Spleen (tissue), 11 donors: Measurements from ENCODE around the gene GPR152. TPM values are rescaled to one million over a fixed set of nuclear protein-coding genes. Genes with fewer than 3 reads are reported as not detected.

Experiments used
- DNase-seq: peaks from one replicate; pipeline ENCODE4 v3.0.0-alpha.2; 2020
- H3K27ac ChIP-seq, 8 donors: fragments of 200-600 bp; sonication (generic) in 7 of 8; 1 replicate in 4 of 8; 2 replicates in 4 of 8; pipeline versions ENCODE4 v1.5.0 to v1.8.0; 2016 to 2021; ENCODE audit warnings: inconsistent platforms in 4 of 8, mild to moderate bottlenecking in 4 of 8, moderate library complexity in 1 of 8
- H3K27me3 ChIP-seq, 7 donors: fragments of 200-600 bp; sonication (generic) in 6 of 7; replicated peaks in 1 of 7; 1 replicate in 4 of 7; 2 replicates in 3 of 7; pipeline versions ENCODE4 v1.5.0 to v1.8.0; 2016 to 2021; ENCODE audit warnings: inconsistent platforms in 3 of 7, mild to moderate bottlenecking in 1 of 7
- H3K36me3 ChIP-seq, 6 donors: fragments of 200-600 bp; sonication (generic) in 5 of 6; 1 replicate in 4 of 6; 2 replicates in 2 of 6; pipeline versions ENCODE4 v1.5.0 to v1.8.0; 2016 to 2021; ENCODE audit warnings: inconsistent platforms in 2 of 6
- H3K4me1 ChIP-seq, 6 donors: fragments of 200-600 bp; sonication (generic) in 5 of 6; 1 replicate in 3 of 6; 2 replicates in 3 of 6; pipeline versions ENCODE4 v1.5.0 to v1.8.0; 2016 to 2021; ENCODE audit warnings: inconsistent platforms in 3 of 6
- H3K4me3 ChIP-seq, 8 donors: fragments of 200-600 bp; sonication (generic) in 7 of 8; 1 replicate in 4 of 8; 2 replicates in 4 of 8; pipeline versions ENCODE4 v1.5.0 to v1.8.0; 2016 to 2021; ENCODE audit warnings: inconsistent platforms in 4 of 8, mild to moderate bottlenecking in 4 of 8, moderate library complexity in 2 of 8
- H3K9me3 ChIP-seq, 8 donors: fragments of 200-600 bp; sonication (generic) in 7 of 8; 1 replicate in 4 of 8; 2 replicates in 4 of 8; pipeline versions ENCODE4 v1.5.0 to v1.8.0; 2016 to 2021; ENCODE audit warnings: inconsistent platforms in 4 of 8
- POLR2A ChIP-seq, 3 donors: fragments of 450-650 bp; IDR thresholded peaks; one replicate each; pipeline ENCODE4 v1.5.1; 2017; ENCODE audit warnings: antibody characterized with exemption in 3 of 3, mild to moderate bottlenecking in 1 of 3
- POLR2AphosphoS5 ChIP-seq, 3 donors: sonication (generic); formaldehyde crosslinking; IDR thresholded peaks; one replicate each; pipeline ENCODE4 v1.5.1; 2017; ENCODE audit warnings: antibody characterized with exemption in 3 of 3
- WGBS, 5 donors: extraction: QIAGEN DNeasy Blood & Tissue Kit in 3 of 5; methylation state at CpG; one replicate each; pipeline versions ENCODE4 v1.1.5 to v1.1.7; 2013 to 2018; 5-methylcytosine and 5-hydroxymethylcytosine counted together
- intact Hi-C: fragments of 100-400 bp; cut with DNase I; formaldehyde crosslinking; loops from one replicate; pipeline ENCODE4 v1.15.0; 2023; ENCODE audit warnings: low total_unique reads
- polyA plus RNA-seq, 3 donors: library from polyadenylated mRNA; stranded (reverse); fragments of 200-250 nt; gene quantifications; one replicate each; pipeline ENCODE4 v1.2.1, GENCODE V29; 2013
- total RNA-seq, 7 donors: library from RNA; depleted of rRNA in 3 of 7; stranded (reverse); fragments of >200 nt in 3 of 7; fragmentation: NEBNext Ultra II Directional in 4 of 7; extraction: Animal tissue kit (Norgen Biotek cat#: 25700) in 4 of 7; gene quantifications; one replicate each; pipeline versions ENCODE4 v1.1.0 to v1.2.1, GENCODE V29; 2016 to 2021
- TF ChIP-seq, protein P1 (sequence below), 11 experiments: fragments of 200-600 bp in 7 of 11; fragments of 450-650 bp in 4 of 11; sonication (generic) in 4 of 11; IDR thresholded peaks in 8 of 11; conservative IDR thresholded peaks in 3 of 11; 1 replicate in 7 of 11; 2 replicates in 4 of 11; pipeline versions ENCODE4 v1.4.0 to v1.8.0; 2016 to 2021; ENCODE audit warnings: antibody characterized with exemption in 11 of 11, inconsistent platforms in 4 of 11, mild to moderate bottlenecking in 1 of 11
- donor health status: healthy with polysubstance abuse.
- donor health status: DM: no; HTN: no; CAD: no; lungs with moderate emphysema.
- donor health status: DM: no; HTN: no; CAD: no.
- donor health status: Bipolar disorder and iron deficiency.
- donor health status: healthy.
- donor health status: DM: no; HTN: no; CAD: no.
- donor health status: DM: yes; HTN: yes; CAD: no.

GPR152 gene
- total and polyA plus RNA-seq, 10 donors, result 0.10 TPM; not detected in 9

- Histone ChIP-seq H3K4me1 (peaks cover 23 to 46% (median 39%) of the 10 kb centered on the region in 6 donors), H3K4me3 (no peak overlapping the region), H3K36me3 (no peaks in the 10 kb centered on the region), H3K9me3 (no peaks in the 10 kb centered on the region), H3K27ac (no peak overlapping the region), H3K27me3 (no peaks in the 10 kb centered on the region)
- 94 to 98% (median 96%) methylated on average over 6 to 13 of the region's 13 CpGs for WGBS, 5 donors
- TF ChIP-seq POLR2A (IDR thresholded peaks at IDR 0.05) (no peak), POLR2AphosphoS5 (IDR thresholded peaks at IDR 0.05) (no peak)
- TF ChIP-seq, protein P1, sequence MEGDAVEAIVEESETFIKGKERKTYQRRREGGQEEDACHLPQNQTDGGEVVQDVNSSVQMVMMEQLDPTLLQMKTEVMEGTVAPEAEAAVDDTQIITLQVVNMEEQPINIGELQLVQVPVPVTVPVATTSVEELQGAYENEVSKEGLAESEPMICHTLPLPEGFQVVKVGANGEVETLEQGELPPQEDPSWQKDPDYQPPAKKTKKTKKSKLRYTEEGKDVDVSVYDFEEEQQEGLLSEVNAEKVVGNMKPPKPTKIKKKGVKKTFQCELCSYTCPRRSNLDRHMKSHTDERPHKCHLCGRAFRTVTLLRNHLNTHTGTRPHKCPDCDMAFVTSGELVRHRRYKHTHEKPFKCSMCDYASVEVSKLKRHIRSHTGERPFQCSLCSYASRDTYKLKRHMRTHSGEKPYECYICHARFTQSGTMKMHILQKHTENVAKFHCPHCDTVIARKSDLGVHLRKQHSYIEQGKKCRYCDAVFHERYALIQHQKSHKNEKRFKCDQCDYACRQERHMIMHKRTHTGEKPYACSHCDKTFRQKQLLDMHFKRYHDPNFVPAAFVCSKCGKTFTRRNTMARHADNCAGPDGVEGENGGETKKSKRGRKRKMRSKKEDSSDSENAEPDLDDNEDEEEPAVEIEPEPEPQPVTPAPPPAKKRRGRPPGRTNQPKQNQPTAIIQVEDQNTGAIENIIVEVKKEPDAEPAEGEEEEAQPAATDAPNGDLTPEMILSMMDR (IDR thresholded peaks at IDR 0.05 in 8 of 11, conservative IDR thresholded peaks at IDR 0.05 in 3 of 11), result no peak
- DNase-seq, result peak; percentile 77
- intact Hi-C loops, result no loop called here
Observed at GRCh38 chr11:67423466-67423865, 29.1 kb downstream of the GPR152 start.

DNA sequence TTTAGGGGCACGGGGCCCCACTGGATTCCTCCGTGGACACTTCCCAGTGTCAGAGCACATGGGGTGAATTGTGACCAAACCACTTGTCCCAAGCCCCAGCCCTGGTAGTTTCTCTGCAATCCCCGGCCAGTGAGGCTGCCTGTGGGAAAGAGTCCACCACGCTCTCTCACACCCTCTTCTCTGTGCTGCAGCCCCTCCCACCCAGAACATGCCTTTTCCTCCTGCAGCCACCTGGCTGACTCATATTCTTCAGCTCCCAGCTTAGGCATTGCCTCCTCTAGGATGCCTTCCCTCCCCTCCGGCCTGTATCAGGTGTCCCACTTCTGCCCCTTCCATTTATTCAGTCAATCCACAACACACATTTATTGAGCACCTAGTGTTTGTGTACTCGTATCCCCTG, 29.6 kb downstream of the GPR152 start:
- Histone ChIP-seq H3K27ac (no peak overlapping the region), H3K9me3 (no peaks in the 10 kb centered on the region), H3K4me1 (peaks cover 29 to 50% (median 41%) of the 10 kb centered on the region in 6 donors), H3K36me3 (no peaks in the 10 kb centered on the region), H3K4me3 (no peak overlapping the region), H3K27me3 (no peaks in the 10 kb centered on the region)
- no peak for TF ChIP-seq POLR2AphosphoS5 (IDR thresholded peaks at IDR 0.05)
- no peak for TF ChIP-seq POLR2A (IDR thresholded peaks at IDR 0.05)
- TF ChIP-seq, protein P1 (IDR thresholded peaks at IDR 0.05 in 8 of 11, conservative IDR thresholded peaks at IDR 0.05 in 3 of 11), result no peak
- WGBS, 5 donors, result 71 to 88% (median 78%) methylated on average over 6 of the region's 6 CpGs
- intact Hi-C loops, result no loop called here
- DNase-seq, result no peak

DNA sequence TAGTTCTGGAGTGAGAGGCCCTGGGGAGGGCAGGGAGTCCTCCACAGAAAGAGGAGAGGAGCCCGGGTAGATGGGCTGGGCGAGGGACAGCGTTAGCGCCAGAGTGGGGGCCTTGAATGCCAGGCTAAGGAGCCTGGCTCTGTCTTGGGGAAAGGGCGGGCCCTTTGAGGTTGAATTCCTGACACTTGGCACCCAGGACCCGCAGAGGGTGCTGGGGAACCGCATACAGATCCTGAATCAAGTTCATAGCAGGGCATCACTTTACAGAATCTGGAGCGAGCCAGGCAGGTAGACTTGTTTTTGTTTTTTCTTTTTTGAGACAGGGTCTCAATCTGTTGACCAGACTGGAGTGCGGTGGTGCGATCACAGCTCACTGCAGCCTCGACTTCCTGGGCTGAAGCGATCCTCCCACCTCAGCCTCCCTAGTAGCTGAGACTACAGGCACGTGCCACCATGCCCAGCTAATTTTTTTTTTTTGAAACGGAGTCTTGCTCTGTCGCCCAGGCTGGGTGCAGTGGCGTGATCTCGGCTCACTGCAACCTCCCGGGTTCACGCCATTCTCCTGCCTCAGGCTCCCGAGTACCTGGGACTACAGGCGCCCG, 31.0 kb downstream of the GPR152 start:
- 72 to 77% (median 73%) methylated on average over 21 to 22 of the region's 22 CpGs for WGBS, 5 donors
- peaks cover 0 to under 1% (median 0%) of the 10 kb centered on the region in 7 donors for H3K27me3 ChIP-seq
- no peak for DNase-seq
- TF ChIP-seq, protein P1 (IDR thresholded peaks at IDR 0.05 in 8 of 11, conservative IDR thresholded peaks at IDR 0.05 in 3 of 11), result no peak
- no peak for TF ChIP-seq POLR2A (IDR thresholded peaks at IDR 0.05)
- TF ChIP-seq POLR2AphosphoS5 (IDR thresholded peaks at IDR 0.05), result no peak
- H3K4me1 ChIP-seq, result peaks cover 36 to 55% (median 47%) of the 10 kb centered on the region in 6 donors
- H3K27ac ChIP-seq, result peak overlapping the region in 7 of 8 donors; percentile 88 to 96 (median 95)
- H3K9me3 ChIP-seq, result no peaks in the 10 kb centered on the region
- no peaks in the 10 kb centered on the region for H3K36me3 ChIP-seq
- H3K4me3 ChIP-seq, result peak overlapping the region in 6 of 8 donors; percentile 54 to 85 (median 66)
- intact Hi-C loops, result no loop called here

GRCh38 chr11:67420646-67421429, 31.7 kb downstream of the GPR152 start:
- Histone ChIP-seq H3K4me3 (peak overlapping the region; percentile 54 to 85 (median 62)), H3K4me1 (peaks cover 39 to 62% (median 54%) of the 10 kb centered on the region in 6 donors), H3K36me3 (no peaks in the 10 kb centered on the region), H3K9me3 (no peaks in the 10 kb centered on the region), H3K27ac (peak overlapping the region; percentile 77 to 96 (median 94)), H3K27me3 (peaks cover 0 to 8% (median 0%) of the 10 kb centered on the region in 7 donors)
- 0 to 2% (median 1%) methylated on average over 46 to 97 of the region's 97 CpGs for WGBS, 5 donors
- TF ChIP-seq POLR2AphosphoS5 (IDR thresholded peaks at IDR 0.05) (peak; percentile 92 to 94 (median 92)), POLR2A (IDR thresholded peaks at IDR 0.05) (peak in 2 of 3 donors; percentile 18 to 65)
- TF ChIP-seq, protein P1 (IDR thresholded peaks at IDR 0.05 in 8 of 11, conservative IDR thresholded peaks at IDR 0.05 in 3 of 11), result peak in 3 of 11 experiments; percentile 25 to 48 (median 48)
- intact Hi-C loops, result no loop called here
- DNase-seq, result peak; percentile 100
